Testis (tissue), 3 donors: ENCODE data around the gene ALDOA. TPM values are rescaled to one million over a fixed set of nuclear protein-coding genes. Genes with fewer than 3 reads are reported as not detected.

Source experiments
- DNase-seq: peaks from one replicate; pipeline ENCODE4 v3.0.0-alpha.2; 2019
- H3K27ac ChIP-seq, 2 donors: fragments of 200-600 bp; sonication (generic); one replicate each; pipeline ENCODE4 v1.5.1; 2019
- H3K27me3 ChIP-seq: fragments of 200-600 bp; sonication (generic); one replicate; pipeline ENCODE4 v1.5.1; 2019
- H3K36me3 ChIP-seq: fragments of 200-600 bp; sonication (generic); one replicate; pipeline ENCODE4 v1.5.1; 2017; ENCODE audit warnings: low read depth; ENCODE audit errors: missing control alignments
- H3K4me1 ChIP-seq: fragments of 200-600 bp; sonication (generic); one replicate; pipeline ENCODE4 v1.5.1; 2019
- H3K4me3 ChIP-seq, 2 donors: fragments of 200-600 bp; sonication (generic); one replicate each; pipeline ENCODE4 v1.5.1; 2017 to 2019
- H3K9me3 ChIP-seq: fragments of 200-600 bp; sonication (generic); one replicate; pipeline ENCODE4 v1.5.1; 2017
- POLR2A ChIP-seq: fragments of 450-650 bp; IDR thresholded peaks from one replicate; pipeline ENCODE4 v1.6.1; 2017; ENCODE audit warnings: antibody characterized with exemption, mild to moderate bottlenecking, moderate library complexity
- WGBS, 2 donors: methylation state at CpG; one replicate each; pipeline ENCODE4 v1.1.5; 2018; 5-methylcytosine and 5-hydroxymethylcytosine counted together
- intact Hi-C: fragments of 100-400 bp; cut with DNase I; formaldehyde crosslinking; loops from one replicate; pipeline ENCODE4 v1.15.1; 2023; ENCODE audit warnings: low total_unique reads
- polyA plus RNA-seq: library from polyadenylated mRNA; stranded (reverse); fragments of 350-450 nt; fragmentation: Illumina TruSeq; extraction: RNeasy Lipid Tissue Mini Kit (QIAGEN cat#74804); gene quantifications from one replicate; pipeline ENCODE4 v1.2.3, GENCODE V29; 2014; ENCODE audit warnings: low read depth, low replicate concordance; ENCODE audit not compliant: insufficient read depth
- total RNA-seq, 2 donors: library from RNA; depleted of rRNA; stranded (reverse); fragments of >200 nt; gene quantifications; one replicate each; pipeline ENCODE4 v1.2.3, GENCODE V29; 2016
- TF ChIP-seq, protein P1 (sequence below), 3 experiments: fragments of 450-650 bp in 2 of 3; fragments of 200-600 bp in 1 of 3; sonication (generic) in 1 of 3; IDR thresholded peaks; one replicate each; pipeline ENCODE4 v1.5.1; 2016 to 2019; ENCODE audit warnings: antibody characterized with exemption in 3 of 3, mild to moderate bottlenecking in 2 of 3, moderate library complexity in 1 of 3

Gene ALDOA
- total and polyA plus RNA-seq, 3 donors from 2014 or later: 373 to 521 (median 467) TPM

DNA sequence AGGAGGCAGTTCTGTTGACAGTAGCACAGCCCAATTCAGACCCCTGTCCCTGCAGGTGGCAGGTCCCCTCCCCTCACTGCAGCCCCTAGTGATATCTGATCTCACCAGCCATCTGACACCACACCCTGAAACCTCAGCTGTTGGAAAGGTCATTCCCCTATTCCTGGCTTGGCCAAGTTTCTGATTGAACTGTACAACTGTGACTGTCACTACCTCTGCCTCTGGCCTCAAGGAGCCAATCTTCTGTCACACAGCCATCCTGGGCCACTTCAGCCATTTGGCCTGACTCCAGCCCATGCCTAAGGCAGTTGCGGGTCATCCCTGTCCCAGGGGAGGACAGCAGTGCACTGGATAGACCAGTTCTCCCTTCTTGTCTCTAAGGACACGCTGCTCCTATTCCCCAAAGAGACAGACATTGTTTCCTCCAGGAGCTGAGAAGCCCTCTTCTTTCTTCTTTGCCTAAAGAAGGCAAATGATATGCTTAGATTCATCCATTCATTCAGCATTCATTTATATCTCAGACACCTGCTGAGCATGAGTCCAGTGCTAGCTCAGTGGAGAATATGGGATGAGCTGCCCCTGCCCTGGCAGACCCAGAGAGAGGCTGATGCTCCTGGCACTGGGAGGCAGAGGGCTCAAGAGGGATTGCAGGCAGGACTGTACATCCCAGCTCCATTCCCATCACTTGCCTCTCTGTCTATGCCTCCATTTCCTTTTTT, 4.6 kb upstream of the ALDOA start:
- H3K27me3 ChIP-seq: no peaks in the 10 kb centered on the region
- H3K9me3 ChIP-seq: no peaks in the 10 kb centered on the region
- WGBS, 2 donors: 63 to 71% methylated on average over 2 of the region's 2 CpGs
- intact Hi-C loops: no loop called here
- no peaks in the 10 kb centered on the region for H3K36me3 ChIP-seq
- peaks cover 9% of the 10 kb centered on the region for H3K4me1 ChIP-seq
- DNase-seq: no peak
- H3K4me3 ChIP-seq: no peak overlapping the region
- TF ChIP-seq, protein P1, sequence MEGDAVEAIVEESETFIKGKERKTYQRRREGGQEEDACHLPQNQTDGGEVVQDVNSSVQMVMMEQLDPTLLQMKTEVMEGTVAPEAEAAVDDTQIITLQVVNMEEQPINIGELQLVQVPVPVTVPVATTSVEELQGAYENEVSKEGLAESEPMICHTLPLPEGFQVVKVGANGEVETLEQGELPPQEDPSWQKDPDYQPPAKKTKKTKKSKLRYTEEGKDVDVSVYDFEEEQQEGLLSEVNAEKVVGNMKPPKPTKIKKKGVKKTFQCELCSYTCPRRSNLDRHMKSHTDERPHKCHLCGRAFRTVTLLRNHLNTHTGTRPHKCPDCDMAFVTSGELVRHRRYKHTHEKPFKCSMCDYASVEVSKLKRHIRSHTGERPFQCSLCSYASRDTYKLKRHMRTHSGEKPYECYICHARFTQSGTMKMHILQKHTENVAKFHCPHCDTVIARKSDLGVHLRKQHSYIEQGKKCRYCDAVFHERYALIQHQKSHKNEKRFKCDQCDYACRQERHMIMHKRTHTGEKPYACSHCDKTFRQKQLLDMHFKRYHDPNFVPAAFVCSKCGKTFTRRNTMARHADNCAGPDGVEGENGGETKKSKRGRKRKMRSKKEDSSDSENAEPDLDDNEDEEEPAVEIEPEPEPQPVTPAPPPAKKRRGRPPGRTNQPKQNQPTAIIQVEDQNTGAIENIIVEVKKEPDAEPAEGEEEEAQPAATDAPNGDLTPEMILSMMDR (IDR thresholded peaks at IDR 0.05): no peak
- no peak for TF ChIP-seq POLR2A
- H3K27ac ChIP-seq: no peak overlapping the region

DNA sequence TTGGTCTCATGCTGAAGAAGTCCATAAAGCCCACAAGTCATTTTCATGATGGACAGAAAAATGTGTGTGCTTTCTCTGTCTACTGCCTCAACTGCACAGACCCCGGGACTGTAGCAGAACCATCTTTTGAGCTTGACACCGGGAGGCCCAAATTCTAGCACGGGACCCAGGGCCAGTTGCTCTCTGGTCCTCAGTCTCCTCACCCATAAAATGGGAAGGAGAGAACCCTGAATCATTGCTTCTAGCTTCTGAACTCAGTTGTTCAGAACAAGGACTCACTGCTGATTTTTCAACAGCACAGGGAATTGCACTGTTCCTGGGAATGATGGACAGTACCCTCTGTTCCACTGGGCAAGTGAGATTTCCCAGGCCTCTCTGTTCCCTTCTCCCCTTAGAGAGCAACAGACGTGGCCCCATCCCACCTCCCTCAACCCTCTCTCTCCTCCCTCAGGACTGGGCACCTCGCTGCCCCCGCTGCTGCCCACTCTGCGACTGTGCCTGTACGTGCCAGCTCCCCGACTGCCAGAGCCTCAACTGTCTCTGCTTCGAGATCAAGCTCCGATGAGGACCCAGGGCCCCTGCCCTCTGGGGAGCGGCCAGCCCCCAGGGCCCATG, 2.2 kb upstream of the ALDOA start:
- Histone ChIP-seq H3K9me3 (no peaks in the 10 kb centered on the region), H3K27ac (peak overlapping the region; percentile 93 to 94), H3K4me3 (peak overlapping the region in 1 of 2 donors; percentile 89), H3K4me1 (peaks cover 23% of the 10 kb centered on the region), H3K27me3 (no peaks in the 10 kb centered on the region), H3K36me3 (no peaks in the 10 kb centered on the region)
- TF ChIP-seq, protein P1 (IDR thresholded peaks at IDR 0.05): no peak
- no peak for TF ChIP-seq POLR2A
- DNase-seq: no peak
- 43 to 51% methylated on average over 11 to 12 of the region's 12 CpGs for WGBS, 2 donors
- intact Hi-C loops: no loop called here

DNA sequence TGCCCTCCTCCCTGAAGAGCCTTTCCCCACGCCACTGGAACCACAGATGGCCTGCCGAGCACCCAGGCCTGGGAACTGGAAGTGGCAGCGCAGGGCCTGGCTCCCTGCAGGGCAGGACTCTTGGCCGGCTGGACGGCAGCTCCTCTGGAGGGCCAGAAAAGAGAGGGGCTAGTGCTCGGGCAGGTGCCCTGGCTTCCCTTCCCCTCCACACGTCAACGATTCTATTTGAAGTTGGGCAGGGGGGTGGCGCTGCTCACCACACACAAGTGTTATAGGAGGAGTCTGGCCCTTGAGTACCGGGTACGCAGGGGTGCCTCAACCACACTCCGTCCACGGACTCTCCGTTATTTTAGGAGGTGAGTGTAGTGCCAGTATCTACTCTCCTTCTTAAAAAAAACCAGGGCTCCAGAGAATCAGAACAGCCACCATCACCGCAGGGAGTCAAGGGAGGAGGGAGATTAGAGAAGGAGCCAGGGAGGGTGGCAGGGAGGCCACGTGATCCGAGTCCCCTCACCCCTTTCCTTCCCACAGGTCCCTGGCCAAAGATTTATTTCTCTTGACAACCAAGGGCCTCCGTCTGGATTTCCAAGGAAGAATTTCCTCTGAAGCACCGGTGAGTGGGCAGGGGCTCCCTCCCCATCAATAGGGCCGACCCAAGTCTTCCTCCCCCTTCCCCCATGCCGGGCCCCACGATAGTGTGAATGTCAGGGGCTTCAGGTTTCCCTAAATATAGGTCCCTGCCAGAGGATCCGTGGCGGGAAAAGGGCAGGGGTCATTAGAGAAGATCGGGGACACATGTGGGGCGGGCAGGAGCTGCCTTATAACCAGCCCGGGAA, 1.4 kb upstream of the ALDOA start:
- Histone ChIP-seq H3K36me3 (no peaks in the 10 kb centered on the region), H3K4me3 (peak overlapping the region; percentile 77 to 89), H3K4me1 (peaks cover 31% of the 10 kb centered on the region), H3K27me3 (no peaks in the 10 kb centered on the region), H3K9me3 (no peaks in the 10 kb centered on the region), H3K27ac (peak overlapping the region; percentile 93 to 94)
- WGBS, 2 donors: 1 to 3% methylated on average over 14 to 27 of the region's 27 CpGs
- peak; percentile 81 for DNase-seq
- TF ChIP-seq, protein P1 (IDR thresholded peaks at IDR 0.05): peak in 2 of 3 experiments; percentile 22 to 26
- TF ChIP-seq POLR2A: no peak
- intact Hi-C loops: no loop called here

DNA sequence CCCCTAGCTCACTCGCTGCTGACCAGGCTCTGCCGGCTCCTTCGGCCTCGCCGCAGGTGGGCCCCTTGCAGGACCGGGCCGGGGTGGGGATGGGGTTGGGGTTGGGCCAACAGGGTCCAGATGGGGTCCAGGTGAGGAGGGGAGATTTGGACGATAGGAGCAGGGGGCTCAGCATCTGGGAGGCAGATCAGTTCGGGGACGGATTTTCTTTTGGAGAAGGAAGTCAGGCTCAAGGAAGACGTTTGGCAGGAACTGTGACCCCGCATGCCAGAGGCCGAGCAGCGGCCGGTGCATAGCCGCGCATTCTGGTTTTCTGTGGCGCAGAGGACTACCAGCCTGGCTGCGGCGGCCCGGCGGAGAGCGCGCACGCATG, 845 bp upstream of the ALDOA start:
- no peak for DNase-seq
- intact Hi-C loops: no loop called here
- peak overlapping the region; percentile 93 to 94 for H3K27ac ChIP-seq
- peak overlapping the region; percentile 77 to 89 for H3K4me3 ChIP-seq
- no peaks in the 10 kb centered on the region for H3K27me3 ChIP-seq
- WGBS, 2 donors: 1% methylated on average over 21 of the region's 25 CpGs
- peaks cover 37% of the 10 kb centered on the region for H3K4me1 ChIP-seq
- TF ChIP-seq POLR2A: no peak
- no peaks in the 10 kb centered on the region for H3K9me3 ChIP-seq
- H3K36me3 ChIP-seq: no peaks in the 10 kb centered on the region
